HG02981 (cell line): ENCODE measurements around the gene HLA-DRB1.
"Not testable (repeated sequence)": the region's sequence is repeated elsewhere in the genome, so short reads cannot be mapped to it uniquely, and the experiment has no call there.

Experiments used
- ATAC-seq: cut with Tn5 transposase; IDR thresholded peaks from one replicate; pipeline ENCODE4 v1.9.1; 2021; ENCODE audit warnings: mild to moderate bottlenecking, moderate library complexity; ENCODE audit not compliant: unreplicated experiment

The HLA-DRB1 gene

GRCh38 chr6:32609731-32610640, 20.3 kb upstream of the HLA-DRB1 start:
- peak; percentile 81 for ATAC-seq

- no peak for ATAC-seq
Measured at GRCh38 chr6:32609391-32609730, 19.7 kb upstream of the HLA-DRB1 start.

GRCh38 chr6:32608362-32608761, 18.7 kb upstream of the HLA-DRB1 start:
- no peak for ATAC-seq

- no peak for ATAC-seq
Measured at GRCh38 chr6:32607988-32608298, 18.3 kb upstream of the HLA-DRB1 start.

- no peak for ATAC-seq
Measured at GRCh38 chr6:32607263-32607987, 17.8 kb upstream of the HLA-DRB1 start.

GRCh38 chr6:32604434-32604877, 14.8 kb upstream of the HLA-DRB1 start:
- ATAC-seq, result no peak

GRCh38 chr6:32603888-32604287, 14.2 kb upstream of the HLA-DRB1 start:
- ATAC-seq, result no peak

GRCh38 chr6:32603222-32603621, 13.6 kb upstream of the HLA-DRB1 start:
- ATAC-seq, result no peak

- ATAC-seq, result no peak
Measured at GRCh38 chr6:32602383-32602782, 12.7 kb upstream of the HLA-DRB1 start.

GRCh38 chr6:32597024-32597423, 7.4 kb upstream of the HLA-DRB1 start:
- no peak for ATAC-seq

GRCh38 chr6:32590713-32591112, 1.1 kb upstream of the HLA-DRB1 start:
- not testable (repeated sequence) for ATAC-seq

GRCh38 chr6:32588156-32588555, 1.5 kb downstream of the HLA-DRB1 start:
- no peak for ATAC-seq

GRCh38 chr6:32583527-32583898, 6.1 kb downstream of the HLA-DRB1 start:
- ATAC-seq, result no peak

GRCh38 chr6:32581315-32582095, 8.1 kb downstream of the HLA-DRB1 start:
- ATAC-seq, result no peak

- no peak for ATAC-seq
Measured at GRCh38 chr6:32580593-32580992, 9.1 kb downstream of the HLA-DRB1 start.

GRCh38 chr6:32578962-32579361, 10.7 kb downstream of the HLA-DRB1 start:
- ATAC-seq, result no peak

- not testable (repeated sequence) for ATAC-seq
Measured at GRCh38 chr6:32577493-32577892, 12.2 kb downstream of the HLA-DRB1 start.

GRCh38 chr6:32576250-32576649, 13.4 kb downstream of the HLA-DRB1 start:
- ATAC-seq, result no peak

GRCh38 chr6:32570363-32570905, 19.2 kb downstream of the HLA-DRB1 start:
- no peak for ATAC-seq

GRCh38 chr6:32568561-32568960, 21.1 kb downstream of the HLA-DRB1 start:
- ATAC-seq, result no peak

- no peak for ATAC-seq
Measured at GRCh38 chr6:32566957-32567356, 22.7 kb downstream of the HLA-DRB1 start.
